ENCODE data around the gene YBEY. TPM values are rescaled to one million over a fixed set of nuclear protein-coding genes. Genes with fewer than 3 reads are reported as not detected.

Gene YBEY
- total RNA-seq, 1 experiment from 2014 or later: 13.8 TPM

GRCh38 chr21:46256501-46256994 is 29.6 kb upstream of the YBEY start:
- H4K20me1 ChIP-seq (ENCODE audit: insufficient read depth): no peaks in the 10 kb centered on the region
- H3F3A ChIP-seq (ENCODE audit: insufficient read depth, low read depth): no peaks in the 10 kb centered on the region
- no peaks in the 10 kb centered on the region; the same call in 1 of the 2 replicates for H3K36me3 ChIP-seq (ENCODE audit: low read depth)
- DNase-seq: no peak
- TF ChIP-seq CTCF (conservative IDR thresholded peaks at IDR 0.05) (no peak), EZH2 (IDR thresholded peaks at IDR 0.05; ENCODE audit: low read depth) (no peak)
- no peaks in the 10 kb centered on the region for H3K27me3 ChIP-seq (ENCODE audit: insufficient read depth, low read depth)
- no peaks in the 10 kb centered on the region for H3K4me1 ChIP-seq (replicated peaks; ENCODE audit: insufficient read depth)
- intact Hi-C loops (cut with micrococcal nuclease; ENCODE audit: unreplicated experiment): no loop called here
- H3K27ac ChIP-seq: no peak overlapping the region
- no peak overlapping the region for H2AFZ ChIP-seq
- no peak overlapping the region for H3K4me2 ChIP-seq
- no TSS peak for BruUV-seq (replicated peaks)
- ChIA-PET POLR2A (ENCODE audit: unreplicated experiment) (no interaction called here), CTCF (no interaction called here)
- H3K79me2 ChIP-seq (ENCODE audit: low read depth): no peaks in the 10 kb centered on the region
- H3K9me2 ChIP-seq (ENCODE audit: insufficient read depth): no peaks in the 10 kb centered on the region
- H3K9me3 ChIP-seq (ENCODE audit: insufficient read depth, low read depth): no peaks in the 10 kb centered on the region
- no peak overlapping the region for H3K4me3 ChIP-seq

GRCh38 chr21:46264046-46264689 is 22.0 kb upstream of the YBEY start:
- no peaks in the 10 kb centered on the region for H3K4me1 ChIP-seq (replicated peaks; ENCODE audit: insufficient read depth)
- BruUV-seq (replicated peaks): no TSS peak
- ChIA-PET POLR2A (ENCODE audit: unreplicated experiment) (no interaction called here), CTCF (no interaction called here)
- H2AFZ ChIP-seq: no peak overlapping the region
- H3K36me3 ChIP-seq (ENCODE audit: low read depth): no peaks in the 10 kb centered on the region; the same call in 1 of the 2 replicates
- H3K4me2 ChIP-seq: no peak overlapping the region
- no peaks in the 10 kb centered on the region for H3K9me3 ChIP-seq (ENCODE audit: insufficient read depth, low read depth)
- no peaks in the 10 kb centered on the region for H3K27me3 ChIP-seq (ENCODE audit: insufficient read depth, low read depth)
- H3K4me3 ChIP-seq: no peak overlapping the region
- H4K20me1 ChIP-seq (ENCODE audit: insufficient read depth): no peaks in the 10 kb centered on the region
- TF ChIP-seq CTCF (conservative IDR thresholded peaks at IDR 0.05) (no peak), EZH2 (IDR thresholded peaks at IDR 0.05; ENCODE audit: low read depth) (no peak)
- intact Hi-C loops (cut with micrococcal nuclease; ENCODE audit: unreplicated experiment): no loop called here
- no peak for DNase-seq
- no peaks in the 10 kb centered on the region; the same call in 1 of the 2 replicates for H3F3A ChIP-seq (ENCODE audit: insufficient read depth, low read depth)
- H3K27ac ChIP-seq: no peak overlapping the region
- no peaks in the 10 kb centered on the region for H3K9me2 ChIP-seq (ENCODE audit: insufficient read depth)
- no peaks in the 10 kb centered on the region for H3K79me2 ChIP-seq (ENCODE audit: low read depth)

DNA sequence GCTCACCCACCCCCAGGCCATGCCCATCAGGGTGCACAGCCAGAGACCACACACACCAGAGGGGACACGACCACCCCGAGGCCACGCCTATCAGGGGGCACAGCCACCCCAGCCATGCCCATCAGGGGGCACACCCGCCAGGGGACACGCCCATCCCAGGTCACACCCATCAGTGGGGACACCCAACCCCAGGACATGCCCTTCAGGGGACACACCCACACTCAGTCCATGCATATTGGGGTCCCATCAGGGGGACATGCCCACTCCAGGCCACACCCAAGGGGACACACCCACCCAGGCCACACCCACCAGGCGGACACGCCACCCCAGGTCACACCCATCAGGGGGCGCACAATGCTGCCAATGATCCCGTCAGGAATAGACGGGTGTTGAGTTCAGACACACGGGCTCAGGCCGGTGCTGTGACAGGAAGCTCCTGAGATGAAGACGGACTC is 21.4 kb upstream of the YBEY start:
- no TSS peak for BruUV-seq (replicated peaks)
- Histone ChIP-seq H3K4me1 (replicated peaks; ENCODE audit: insufficient read depth) (no peaks in the 10 kb centered on the region), H4K20me1 (ENCODE audit: insufficient read depth) (no peaks in the 10 kb centered on the region; the same call in 1 of the 2 replicates), H3K4me3 (no peak overlapping the region), H3K27me3 (ENCODE audit: insufficient read depth, low read depth) (no peaks in the 10 kb centered on the region), H3K36me3 (ENCODE audit: low read depth) (no peaks in the 10 kb centered on the region; the same call in 1 of the 2 replicates), H3F3A (ENCODE audit: insufficient read depth, low read depth) (peaks cover 2% of the 10 kb centered on the region; the same call in 1 of the 2 replicates), H3K79me2 (ENCODE audit: low read depth) (no peaks in the 10 kb centered on the region), H3K4me2 (no peak overlapping the region), H3K9me2 (ENCODE audit: insufficient read depth) (no peaks in the 10 kb centered on the region), H3K27ac (no peak overlapping the region), H3K9me3 (ENCODE audit: insufficient read depth, low read depth) (no peaks in the 10 kb centered on the region), H2AFZ (no peak overlapping the region)
- intact Hi-C loops (cut with micrococcal nuclease; ENCODE audit: unreplicated experiment): no loop called here
- TF ChIP-seq EZH2 (IDR thresholded peaks at IDR 0.05; ENCODE audit: low read depth) (no peak), CTCF (conservative IDR thresholded peaks at IDR 0.05) (no peak)
- CTCF ChIA-PET: no interaction called here
- POLR2A ChIA-PET (ENCODE audit: unreplicated experiment): no interaction called here
- DNase-seq: no peak

All from PC-9 (cell line).